ENCODE measurements around the gene JAK2. TPM values are rescaled to one million over a fixed set of nuclear protein-coding genes. Genes with fewer than 3 reads are reported as not detected.
"Not testable (repeated sequence)": the region's sequence is repeated elsewhere in the genome, so short reads cannot be mapped to it uniquely, and the experiment has no call there.

The JAK2 gene
- total RNA-seq, 1 experiment from 2014 or later, result 2.8 TPM

- H3K4me3 ChIP-seq (ENCODE audit: insufficient read depth, low read depth, low read length), result no peak overlapping the region
These were observed 57.6 kb downstream of the JAK2 start for GRCh38 chr9:5042661-5043178.

GRCh38 chr9:5043381-5043780 lies 58.3 kb downstream of the JAK2 start:
- no peak for DNase-seq
- Histone ChIP-seq H3K36me3 (replicated peaks; ENCODE audit: control insufficient read depth, insufficient read depth, low read length) (no peaks in the 10 kb centered on the region), H3K4me3 (ENCODE audit: insufficient read depth, low read depth, low read length) (no peak overlapping the region), H3K27me3 (ENCODE audit: control insufficient read depth, insufficient read depth, low read length) (no peaks in the 10 kb centered on the region)

More at GRCh38 chr9:5042661-5043178, 57.6 kb downstream of the JAK2 start:
- no peaks in the 10 kb centered on the region for H3K36me3 ChIP-seq (replicated peaks; ENCODE audit: control insufficient read depth, insufficient read depth, low read length)
- DNase-seq, result peak; percentile 44
- no peaks in the 10 kb centered on the region for H3K27me3 ChIP-seq (ENCODE audit: control insufficient read depth, insufficient read depth, low read length)

GRCh38 chr9:5044160-5044559 lies 59.1 kb downstream of the JAK2 start:
- Histone ChIP-seq H3K27me3 (ENCODE audit: control insufficient read depth, insufficient read depth, low read length) (no peaks in the 10 kb centered on the region), H3K4me3 (ENCODE audit: insufficient read depth, low read depth, low read length) (no peak overlapping the region), H3K36me3 (replicated peaks; ENCODE audit: control insufficient read depth, insufficient read depth, low read length) (no peaks in the 10 kb centered on the region)
- no peak for DNase-seq

- H3K27me3 ChIP-seq (ENCODE audit: control insufficient read depth, insufficient read depth, low read length), result no peaks in the 10 kb centered on the region
- H3K4me3 ChIP-seq (ENCODE audit: insufficient read depth, low read depth, low read length), result no peak overlapping the region
- H3K36me3 ChIP-seq (replicated peaks; ENCODE audit: control insufficient read depth, insufficient read depth, low read length), result no peaks in the 10 kb centered on the region
- no peak for DNase-seq
These were observed 67.8 kb downstream of the JAK2 start for GRCh38 chr9:5052838-5053237.

- Histone ChIP-seq H3K36me3 (replicated peaks; ENCODE audit: control insufficient read depth, insufficient read depth, low read length) (no peaks in the 10 kb centered on the region), H3K27me3 (ENCODE audit: control insufficient read depth, insufficient read depth, low read length) (no peaks in the 10 kb centered on the region), H3K4me3 (ENCODE audit: insufficient read depth, low read depth, low read length) (no peak overlapping the region)
- DNase-seq, result no peak
These were observed 77.6 kb downstream of the JAK2 start for GRCh38 chr9:5062631-5063030.

- H3K36me3 ChIP-seq (replicated peaks; ENCODE audit: control insufficient read depth, insufficient read depth, low read length), result no peaks in the 10 kb centered on the region
- no peaks in the 10 kb centered on the region for H3K27me3 ChIP-seq (ENCODE audit: control insufficient read depth, insufficient read depth, low read length)
- no peak overlapping the region for H3K4me3 ChIP-seq (ENCODE audit: insufficient read depth, low read depth, low read length)
- no peak for DNase-seq
These were observed 87.8 kb downstream of the JAK2 start for GRCh38 chr9:5072871-5073270.

- no peaks in the 10 kb centered on the region for H3K36me3 ChIP-seq (replicated peaks; ENCODE audit: control insufficient read depth, insufficient read depth, low read length)
- no peak for DNase-seq
- no peaks in the 10 kb centered on the region for H3K27me3 ChIP-seq (ENCODE audit: control insufficient read depth, insufficient read depth, low read length)
- H3K4me3 ChIP-seq (ENCODE audit: insufficient read depth, low read depth, low read length), result no peak overlapping the region
These were observed 88.6 kb downstream of the JAK2 start for GRCh38 chr9:5073701-5074100.

- DNase-seq, result peak; percentile 25
- no peaks in the 10 kb centered on the region for H3K27me3 ChIP-seq (ENCODE audit: control insufficient read depth, insufficient read depth, low read length)
These were observed 100.9 kb downstream of the JAK2 start for GRCh38 chr9:5085993-5086392.

GRCh38 chr9:5089737-5090136 lies 104.7 kb downstream of the JAK2 start:
- no peaks in the 10 kb centered on the region for H3K36me3 ChIP-seq (replicated peaks; ENCODE audit: control insufficient read depth, insufficient read depth, low read length)
- H3K4me3 ChIP-seq (ENCODE audit: insufficient read depth, low read depth, low read length), result no peak overlapping the region
- no peaks in the 10 kb centered on the region for H3K27me3 ChIP-seq (ENCODE audit: control insufficient read depth, insufficient read depth, low read length)
- DNase-seq, result no peak

More at GRCh38 chr9:5085993-5086392, 100.9 kb downstream of the JAK2 start:
- Histone ChIP-seq H3K4me3 (ENCODE audit: insufficient read depth, low read depth, low read length) (no peak overlapping the region), H3K36me3 (replicated peaks; ENCODE audit: control insufficient read depth, insufficient read depth, low read length) (no peaks in the 10 kb centered on the region)

GRCh38 chr9:5095795-5096194 lies 110.7 kb downstream of the JAK2 start:
- H3K4me3 ChIP-seq (ENCODE audit: insufficient read depth, low read depth, low read length), result no peak overlapping the region
- H3K27me3 ChIP-seq (ENCODE audit: control insufficient read depth, insufficient read depth, low read length), result no peaks in the 10 kb centered on the region
- no peaks in the 10 kb centered on the region for H3K36me3 ChIP-seq (replicated peaks; ENCODE audit: control insufficient read depth, insufficient read depth, low read length)
- DNase-seq, result no peak

GRCh38 chr9:5099466-5099865 lies 114.4 kb downstream of the JAK2 start:
- no peaks in the 10 kb centered on the region for H3K36me3 ChIP-seq (replicated peaks; ENCODE audit: control insufficient read depth, insufficient read depth, low read length)

GRCh38 chr9:5101127-5101526 lies 116.1 kb downstream of the JAK2 start:
- H3K36me3 ChIP-seq (replicated peaks; ENCODE audit: control insufficient read depth, insufficient read depth, low read length); H3K4me3 ChIP-seq (ENCODE audit: insufficient read depth, low read depth, low read length); DNase-seq; H3K27me3 ChIP-seq (ENCODE audit: control insufficient read depth, insufficient read depth, low read length): not testable (repeated sequence)

More at GRCh38 chr9:5099466-5099865, 114.4 kb downstream of the JAK2 start:
- H3K27me3 ChIP-seq (ENCODE audit: control insufficient read depth, insufficient read depth, low read length), result no peaks in the 10 kb centered on the region
- DNase-seq, result no peak
- no peak overlapping the region for H3K4me3 ChIP-seq (ENCODE audit: insufficient read depth, low read depth, low read length)

GRCh38 chr9:5106517-5106916 lies 121.4 kb downstream of the JAK2 start:
- not testable (repeated sequence) for H3K27me3 ChIP-seq (ENCODE audit: control insufficient read depth, insufficient read depth, low read length); H3K36me3 ChIP-seq (replicated peaks; ENCODE audit: control insufficient read depth, insufficient read depth, low read length); H3K4me3 ChIP-seq (ENCODE audit: insufficient read depth, low read depth, low read length); DNase-seq

- Histone ChIP-seq H3K4me3 (ENCODE audit: insufficient read depth, low read depth, low read length) (no peak overlapping the region), H3K36me3 (replicated peaks; ENCODE audit: control insufficient read depth, insufficient read depth, low read length) (no peaks in the 10 kb centered on the region), H3K27me3 (ENCODE audit: control insufficient read depth, insufficient read depth, low read length) (no peaks in the 10 kb centered on the region)
- DNase-seq, result peak; percentile 15
These were observed 126.0 kb downstream of the JAK2 start for GRCh38 chr9:5110867-5111681.

- DNase-seq, result peak; percentile 20
- Histone ChIP-seq H3K36me3 (replicated peaks; ENCODE audit: control insufficient read depth, insufficient read depth, low read length) (no peaks in the 10 kb centered on the region), H3K27me3 (ENCODE audit: control insufficient read depth, insufficient read depth, low read length) (no peaks in the 10 kb centered on the region), H3K4me3 (ENCODE audit: insufficient read depth, low read depth, low read length) (no peak overlapping the region)
These were observed 126.6 kb downstream of the JAK2 start for GRCh38 chr9:5111696-5112095.

Measured in H7 (cell line).